AG09319 (cell line): Measurements from ENCODE around the gene PRG3.

Source experiments
- DNase-seq: peaks from one replicate; pipeline ENCODE4 v3.0.0-alpha.2; 2010; ENCODE audit warnings: low read depth; ENCODE audit errors: extremely low read depth
- CTCF ChIP-seq: IDR thresholded peaks from 2 replicates; pipeline ENCODE4 v1.5.1; 2011; ENCODE audit warnings: low read depth, mild to moderate bottlenecking, inconsistent platforms, low read length, moderate library complexity

PRG3 gene

GRCh38 chr11:57356268-57356667 is 24.7 kb downstream of the PRG3 start:
- TF ChIP-seq CTCF = no peak
- DNase-seq = no peak

GRCh38 chr11:57354699-57355098 is 26.3 kb downstream of the PRG3 start:
- no peak for TF ChIP-seq CTCF
- no peak for DNase-seq

GRCh38 chr11:57353852-57354251 is 27.1 kb downstream of the PRG3 start:
- no peak for TF ChIP-seq CTCF
- DNase-seq = no peak

- TF ChIP-seq CTCF = no peak
- no peak for DNase-seq
Observed at GRCh38 chr11:57353446-57353845, 27.5 kb downstream of the PRG3 start.

- TF ChIP-seq CTCF = no peak
- DNase-seq = no peak
Observed at GRCh38 chr11:57353036-57353435, 27.9 kb downstream of the PRG3 start.

GRCh38 chr11:57349491-57350274 is 31.3 kb downstream of the PRG3 start:
- peak; percentile 90 for TF ChIP-seq CTCF
- DNase-seq = no peak

- no peak for TF ChIP-seq CTCF
- DNase-seq = no peak
Observed at GRCh38 chr11:57348636-57349313, 32.2 kb downstream of the PRG3 start.
